Activated CD8-positive, alpha-beta T cell treated with anti-CD3 and anti-CD28 coated beads for 36 hours (primary cell): Measurements from ENCODE around the gene DAGLB. TPM values are rescaled to one million over a fixed set of nuclear protein-coding genes. Genes with fewer than 3 reads are reported as not detected.
"Not testable (repeated sequence)": the region's sequence is repeated elsewhere in the genome, so short reads cannot be mapped to it uniquely, and the experiment has no call there.

Experiments used
- ATAC-seq: fragments of 200-7000 bp; cut with Tn5 transposase; one replicate; pipeline ENCODE4 v1.10.0; 2021; ENCODE audit warnings: mild to moderate bottlenecking, moderate library complexity
- CTCF ChIA-PET: fragments of 350-600 bp; sonication (Branson Sonifier 250); formaldehyde crosslinking; loops from one replicate; lab custom pipeline; 2021; ENCODE audit warnings: antibody characterized with exemption; lab: Charles Lee
- POLR2A ChIA-PET: fragments of 350-600 bp; sonication (Branson Sonifier 250); formaldehyde crosslinking; loops from one replicate; lab custom pipeline; 2021; ENCODE audit warnings: antibody characterized with exemption; lab: Charles Lee
- DNase-seq: peaks from one replicate; pipeline ENCODE4 v3.0.0-alpha.2; 2020
- H3K27ac Mint-ChIP-seq: one replicate; pipeline ENCODE4 v1.8.0; 2021; ENCODE audit warnings: mild to moderate bottlenecking, mixed read lengths
- H3K27me3 Mint-ChIP-seq: one replicate; pipeline ENCODE4 v1.8.0; 2021; ENCODE audit warnings: mixed read lengths
- H3K36me3 Mint-ChIP-seq: one replicate; pipeline ENCODE4 v1.8.0; 2021; ENCODE audit warnings: low read depth, mixed read lengths
- H3K4me1 Mint-ChIP-seq: one replicate; pipeline ENCODE4 v1.8.0; 2021; ENCODE audit warnings: low read depth, mixed read lengths
- H3K4me3 Mint-ChIP-seq: one replicate; pipeline ENCODE4 v1.8.0; 2021; ENCODE audit warnings: mild to moderate bottlenecking, moderate library complexity, mixed read lengths
- H3K9me3 Mint-ChIP-seq: one replicate; pipeline ENCODE4 v1.8.0; 2021; ENCODE audit warnings: mixed read lengths
- intact Hi-C: fragments of 100-400 bp; cut with micrococcal nuclease; formaldehyde crosslinking; loops from one replicate; pipeline ENCODE4 v1.10.0; 2022
- total RNA-seq, 2 experiments: library from RNA; stranded (reverse); gene quantifications; one replicate each; pipeline ENCODE4 v1.2.3, GENCODE V29; 2021
- TF ChIP-seq, protein P1 (sequence below): fragments of 200-600 bp; IDR thresholded peaks from one replicate; pipeline ENCODE4 v1.8.0; 2022; ENCODE audit warnings: antibody characterized with exemption, mild to moderate bottlenecking

DAGLB gene
- total RNA-seq, 2 experiments from 2014 or later, result 17.7 to 20.2 TPM

DNA sequence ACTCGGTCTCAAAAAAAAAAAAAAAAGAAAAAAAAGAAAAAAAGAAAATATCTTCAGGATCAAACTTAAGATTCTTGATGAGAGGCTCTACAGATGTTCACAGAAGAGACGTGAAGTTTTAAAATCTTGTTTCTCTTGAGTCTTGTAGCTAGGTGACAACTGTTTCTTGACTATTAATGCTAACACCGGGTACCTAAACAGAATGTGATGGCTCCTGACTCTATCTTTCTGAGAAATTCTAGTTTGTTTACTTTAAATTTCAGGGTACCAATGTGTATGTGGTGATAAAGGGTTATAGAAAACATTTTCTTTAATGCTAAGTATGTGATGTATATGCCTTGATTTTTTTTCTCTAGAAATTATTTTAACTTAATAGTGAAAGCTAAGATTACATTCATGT, 61.0 kb downstream of the DAGLB start:
- ChIA-PET POLR2A (interaction anchor here (0.6 kb wide), 1 partner anchor 43 kb away, joined by 5 read pairs; no protein-coding TSS in a partner anchor), CTCF (no interaction called here)
- Mint-ChIP-seq H3K4me1 (peaks cover 44% of the 10 kb centered on the region), H3K9me3 (no peaks in the 10 kb centered on the region), H3K27me3 (no peaks in the 10 kb centered on the region), H3K27ac (peak overlapping the region; percentile 30), H3K4me3 (no peak overlapping the region), H3K36me3 (peaks cover 27% of the 10 kb centered on the region)
- DNase-seq, result no peak
- ATAC-seq, result no peak
- TF ChIP-seq, protein P1, sequence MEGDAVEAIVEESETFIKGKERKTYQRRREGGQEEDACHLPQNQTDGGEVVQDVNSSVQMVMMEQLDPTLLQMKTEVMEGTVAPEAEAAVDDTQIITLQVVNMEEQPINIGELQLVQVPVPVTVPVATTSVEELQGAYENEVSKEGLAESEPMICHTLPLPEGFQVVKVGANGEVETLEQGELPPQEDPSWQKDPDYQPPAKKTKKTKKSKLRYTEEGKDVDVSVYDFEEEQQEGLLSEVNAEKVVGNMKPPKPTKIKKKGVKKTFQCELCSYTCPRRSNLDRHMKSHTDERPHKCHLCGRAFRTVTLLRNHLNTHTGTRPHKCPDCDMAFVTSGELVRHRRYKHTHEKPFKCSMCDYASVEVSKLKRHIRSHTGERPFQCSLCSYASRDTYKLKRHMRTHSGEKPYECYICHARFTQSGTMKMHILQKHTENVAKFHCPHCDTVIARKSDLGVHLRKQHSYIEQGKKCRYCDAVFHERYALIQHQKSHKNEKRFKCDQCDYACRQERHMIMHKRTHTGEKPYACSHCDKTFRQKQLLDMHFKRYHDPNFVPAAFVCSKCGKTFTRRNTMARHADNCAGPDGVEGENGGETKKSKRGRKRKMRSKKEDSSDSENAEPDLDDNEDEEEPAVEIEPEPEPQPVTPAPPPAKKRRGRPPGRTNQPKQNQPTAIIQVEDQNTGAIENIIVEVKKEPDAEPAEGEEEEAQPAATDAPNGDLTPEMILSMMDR, result no peak
- intact Hi-C loops, result loop anchor here (5.0 kb wide), 1 partner anchor 51 kb away; no protein-coding TSS in a partner anchor

GRCh38 chr7:6385909-6386560, 61.7 kb downstream of the DAGLB start:
- Mint-ChIP-seq H3K4me3 (no peak overlapping the region), H3K27ac (peak overlapping the region; percentile 68), H3K36me3 (peaks cover 29% of the 10 kb centered on the region), H3K27me3 (no peaks in the 10 kb centered on the region), H3K9me3 (no peaks in the 10 kb centered on the region), H3K4me1 (peaks cover 49% of the 10 kb centered on the region)
- intact Hi-C loops, result loop anchor here (5.0 kb wide), 1 partner anchor 51 kb away; no protein-coding TSS in a partner anchor
- ChIA-PET CTCF (no interaction called here), POLR2A (interaction anchor here (0.6 to 1.5 kb wide), 3 partner anchors 10 to 106 kb away, joined by 3 read pairs; no protein-coding TSS in a partner anchor)
- TF ChIP-seq, protein P1, result no peak
- no peak for ATAC-seq
- DNase-seq, result no peak

DNA sequence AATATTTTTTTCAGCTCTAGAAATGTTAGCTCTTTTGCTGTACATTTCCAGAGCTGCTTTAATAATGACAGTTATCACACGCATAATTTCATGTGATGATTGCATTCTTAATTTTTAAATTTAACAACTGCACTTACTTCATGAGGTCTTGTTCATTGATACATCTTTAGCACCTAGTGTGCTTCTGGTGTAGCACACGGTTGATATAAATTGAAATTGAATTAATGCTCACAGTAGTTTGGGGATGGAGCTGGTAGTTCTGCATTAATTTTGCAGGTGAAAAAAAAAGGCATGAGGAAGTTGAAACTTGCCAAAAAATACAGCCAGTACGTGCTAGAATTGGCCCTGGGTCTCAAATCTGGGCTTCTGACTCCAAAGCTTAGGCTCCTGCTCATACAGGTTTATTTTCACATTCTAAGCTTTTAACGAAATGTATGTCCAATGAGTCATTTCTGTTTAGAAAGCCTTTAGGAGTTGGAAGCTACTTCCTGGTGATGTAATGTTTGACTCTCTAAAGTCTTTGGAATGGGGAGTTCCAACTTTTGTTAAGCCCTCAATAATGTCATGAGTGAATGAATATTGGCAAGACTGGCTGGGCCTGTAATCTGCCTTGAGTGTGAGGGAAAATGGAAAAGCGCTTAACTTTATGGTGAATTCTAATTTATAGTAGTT, 62.5 kb downstream of the DAGLB start:
- Mint-ChIP-seq H3K9me3 (no peaks in the 10 kb centered on the region), H3K36me3 (peaks cover 32% of the 10 kb centered on the region), H3K4me1 (peaks cover 56% of the 10 kb centered on the region), H3K27ac (peak overlapping the region; percentile 68), H3K4me3 (no peak overlapping the region), H3K27me3 (no peaks in the 10 kb centered on the region)
- CTCF ChIA-PET, result no interaction called here
- intact Hi-C loops, result loop anchor here (5.0 kb wide), 1 partner anchor 52 kb away; no protein-coding TSS in a partner anchor
- POLR2A ChIA-PET, result interaction anchor here (1.0 to 1.5 kb wide), 4 partner anchors 10 to 26 kb away, joined by 3 to 4 read pairs (median 3); no protein-coding TSS in a partner anchor
- DNase-seq, result no peak
- no peak for ATAC-seq
- TF ChIP-seq, protein P1, result no peak

GRCh38 chr7:6384327-6384726, 63.4 kb downstream of the DAGLB start:
- POLR2A ChIA-PET, result interaction anchor here (1.2 kb wide), 1 partner anchor 17 kb away, joined by 3 read pairs; no protein-coding TSS in a partner anchor
- Mint-ChIP-seq H3K9me3 (no peaks in the 10 kb centered on the region), H3K36me3 (peaks cover 34% of the 10 kb centered on the region), H3K4me3 (no peak overlapping the region), H3K4me1 (peaks cover 62% of the 10 kb centered on the region), H3K27me3 (no peaks in the 10 kb centered on the region), H3K27ac (peak overlapping the region; percentile 61)
- intact Hi-C loops, result no loop called here
- CTCF ChIA-PET, result no interaction called here
- ATAC-seq (no peak), DNase-seq (no peak)
- TF ChIP-seq, protein P1, result no peak

GRCh38 chr7:6382817-6383216, 64.9 kb downstream of the DAGLB start:
- TF ChIP-seq, protein P1, result no peak
- H3K36me3 Mint-ChIP-seq, result peaks cover 33% of the 10 kb centered on the region
- DNase-seq (no peak), ATAC-seq (no peak)
- no peak overlapping the region for H3K4me3 Mint-ChIP-seq
- intact Hi-C loops, result no loop called here
- ChIA-PET CTCF (no interaction called here), POLR2A (no interaction called here)
- no peaks in the 10 kb centered on the region for H3K9me3 Mint-ChIP-seq
- H3K4me1 Mint-ChIP-seq, result peaks cover 70% of the 10 kb centered on the region
- no peaks in the 10 kb centered on the region for H3K27me3 Mint-ChIP-seq
- peak overlapping the region; percentile 52 for H3K27ac Mint-ChIP-seq

- H3K9me3 Mint-ChIP-seq, ATAC-seq, POLR2A ChIA-PET, H3K4me3 Mint-ChIP-seq, intact Hi-C loops, CTCF ChIA-PET, H3K27me3 Mint-ChIP-seq, DNase-seq: not testable (repeated sequence)
- Mint-ChIP-seq H3K36me3 (peaks cover 29% of the 10 kb centered on the region), H3K4me1 (peaks cover 74% of the 10 kb centered on the region), H3K27ac (peak overlapping the region; percentile 52)
Measured at GRCh38 chr7:6381846-6382245, 65.9 kb downstream of the DAGLB start.
